Umbilical cord (tissue), 2 donors: ENCODE results near the gene DNAH2. TPM values are rescaled to one million over a fixed set of nuclear protein-coding genes. Genes with fewer than 3 reads are reported as not detected.

Experiments
- DNase-seq: peaks from one replicate; pipeline ENCODE4 v3.0.0-alpha.2; 2015; ENCODE audit warnings: low spot score
- total RNA-seq: library from RNA; depleted of rRNA; stranded (reverse); fragments of >200 nt; gene quantifications from one replicate; pipeline ENCODE4 v1.2.3, GENCODE V29; 2014; ENCODE audit warnings: low replicate concordance; ENCODE audit not compliant: insufficient read depth

Gene DNAH2
- total RNA-seq, 1 donor from 2014 or later, result not detected

DNA sequence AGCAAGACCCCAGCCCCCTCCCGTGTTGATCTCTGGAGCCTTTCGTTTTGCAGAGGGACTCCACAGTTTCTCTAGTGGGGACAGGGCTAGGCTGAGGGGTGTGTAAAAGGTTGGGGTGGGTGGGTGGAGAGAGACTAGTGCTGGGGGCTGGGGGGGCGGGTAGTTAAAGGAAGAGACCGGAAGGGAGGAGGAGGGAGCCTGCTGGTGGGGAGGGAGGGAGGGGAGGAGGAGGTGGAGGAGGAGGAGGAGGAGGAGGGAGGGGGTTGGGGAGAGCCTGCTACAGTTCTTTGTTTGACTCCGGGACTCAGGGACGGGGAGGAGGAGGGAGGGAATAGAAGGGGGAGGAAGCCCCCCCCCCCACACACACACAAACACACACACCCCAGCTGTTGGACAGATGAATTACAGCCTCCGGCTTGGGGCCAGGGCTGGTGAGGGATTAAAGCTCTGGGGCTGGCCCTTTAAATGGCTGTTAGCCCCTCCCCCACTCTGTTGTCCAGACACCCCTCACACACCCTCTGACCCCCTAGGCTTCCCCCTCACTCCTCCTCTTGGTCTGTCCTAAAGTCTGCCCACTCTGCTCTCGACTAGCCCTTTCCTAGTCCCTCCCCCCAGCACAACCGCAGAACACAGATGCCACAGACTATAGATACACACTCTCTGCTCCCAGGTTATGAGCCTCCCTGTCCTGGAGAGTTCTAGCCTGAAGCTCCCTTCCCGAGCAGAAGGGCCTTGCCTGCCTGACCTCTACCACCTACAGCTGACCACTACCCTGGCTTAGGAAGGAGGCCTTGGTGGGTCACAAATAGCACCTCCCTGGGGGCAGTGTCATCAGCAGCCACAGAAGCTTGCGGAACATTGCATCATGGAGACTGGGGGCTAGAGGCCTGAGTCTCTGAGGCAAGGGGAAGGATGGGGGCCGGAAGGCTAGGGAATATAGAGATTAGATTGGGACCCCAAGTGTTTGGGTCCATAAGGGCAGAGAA is 120.8 kb downstream of the DNAH2 start:
- peak; percentile 69 for DNase-seq

DNA sequence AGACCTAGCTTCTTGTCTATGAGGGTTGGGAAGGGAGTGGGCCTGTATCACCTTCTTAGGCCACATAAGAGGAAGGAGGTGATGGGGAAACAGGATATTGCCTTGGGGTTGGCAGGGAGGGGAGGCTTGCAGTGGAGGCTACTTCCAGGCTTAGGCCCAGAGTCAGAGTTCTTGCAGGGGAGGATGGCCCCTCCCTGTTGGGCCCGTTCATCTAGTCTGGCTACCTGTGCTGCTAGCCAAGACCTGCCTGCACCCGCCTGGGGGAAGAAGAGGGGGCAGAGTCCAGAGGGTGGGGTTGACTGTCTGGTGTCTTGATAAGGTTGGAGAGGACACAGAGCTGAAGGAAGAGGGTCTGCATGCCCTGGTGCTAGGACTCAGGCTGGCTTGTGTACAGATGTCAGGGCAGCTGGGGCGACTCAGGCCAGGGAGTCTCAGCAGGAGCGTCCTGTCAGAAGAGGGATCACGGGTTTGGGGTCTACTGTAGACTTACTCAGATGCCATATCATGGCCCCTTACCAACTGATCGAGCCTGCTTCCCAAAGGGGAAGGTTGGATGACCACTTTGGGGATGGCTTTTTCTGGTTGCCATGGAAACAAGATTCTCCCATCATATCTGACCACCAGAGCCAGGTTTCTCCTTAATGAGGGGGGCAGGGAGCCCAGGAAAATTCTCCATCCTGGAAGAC is 121.8 kb downstream of the DNAH2 start:
- DNase-seq, result no peak

- no peak for DNase-seq
Observed at GRCh38 chr17:7839876-7840261, 122.3 kb downstream of the DNAH2 start.

- DNase-seq, result no peak
Observed at GRCh38 chr17:7840441-7840840, 122.9 kb downstream of the DNAH2 start.

DNA sequence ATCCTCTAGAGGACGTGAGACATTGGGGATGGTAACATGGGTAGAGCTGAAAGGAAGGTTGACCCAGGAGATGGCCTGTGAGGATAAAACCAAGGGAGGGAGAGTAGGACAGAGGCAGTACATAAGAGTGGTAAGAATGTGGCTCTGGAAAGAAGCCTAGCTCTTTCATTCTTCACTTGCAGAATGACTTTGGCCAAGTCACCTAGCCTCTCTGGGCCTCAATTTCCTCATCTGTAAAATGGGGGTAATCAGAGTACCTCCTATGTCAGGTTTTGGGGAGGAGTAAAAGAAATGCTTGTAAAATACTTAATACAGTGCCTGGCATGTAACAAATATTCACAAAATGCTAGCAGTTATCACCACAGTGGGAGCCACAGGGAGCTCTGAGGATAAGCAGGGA is 123.3 kb downstream of the DNAH2 start:
- no peak for DNase-seq

GRCh38 chr17:7841396-7841914 is 123.9 kb downstream of the DNAH2 start:
- peak; percentile 94 for DNase-seq

DNA sequence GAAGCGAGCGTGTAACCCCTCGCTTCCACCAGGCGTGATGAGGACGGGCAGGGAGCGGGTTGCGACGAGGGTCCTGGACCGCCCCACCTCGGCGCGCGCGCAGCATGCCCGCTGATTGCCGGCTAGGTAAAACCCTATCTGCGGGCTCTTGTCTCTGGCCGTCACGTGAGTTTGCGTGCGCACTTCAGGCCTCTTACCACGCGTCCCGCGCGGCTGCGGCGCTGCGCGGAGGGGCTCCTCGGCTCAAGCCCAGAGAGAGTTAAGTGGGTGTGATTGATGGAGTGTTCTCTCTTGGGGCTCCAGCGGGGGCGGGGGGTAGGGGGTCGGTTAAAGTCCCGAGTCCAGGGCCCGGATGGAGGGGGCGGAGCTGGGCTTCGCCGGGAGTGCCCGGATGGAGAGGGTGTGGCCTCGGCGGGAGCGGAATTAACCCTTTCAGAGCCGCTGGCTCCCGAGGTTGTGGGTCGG is 124.4 kb downstream of the DNAH2 start:
- peak; percentile 95 for DNase-seq

- peak; percentile 86 for DNase-seq
Observed at GRCh38 chr17:7842380-7843256, 125.1 kb downstream of the DNAH2 start.

- no peak for DNase-seq
Observed at GRCh38 chr17:7843257-7843535, 125.7 kb downstream of the DNAH2 start.

DNA sequence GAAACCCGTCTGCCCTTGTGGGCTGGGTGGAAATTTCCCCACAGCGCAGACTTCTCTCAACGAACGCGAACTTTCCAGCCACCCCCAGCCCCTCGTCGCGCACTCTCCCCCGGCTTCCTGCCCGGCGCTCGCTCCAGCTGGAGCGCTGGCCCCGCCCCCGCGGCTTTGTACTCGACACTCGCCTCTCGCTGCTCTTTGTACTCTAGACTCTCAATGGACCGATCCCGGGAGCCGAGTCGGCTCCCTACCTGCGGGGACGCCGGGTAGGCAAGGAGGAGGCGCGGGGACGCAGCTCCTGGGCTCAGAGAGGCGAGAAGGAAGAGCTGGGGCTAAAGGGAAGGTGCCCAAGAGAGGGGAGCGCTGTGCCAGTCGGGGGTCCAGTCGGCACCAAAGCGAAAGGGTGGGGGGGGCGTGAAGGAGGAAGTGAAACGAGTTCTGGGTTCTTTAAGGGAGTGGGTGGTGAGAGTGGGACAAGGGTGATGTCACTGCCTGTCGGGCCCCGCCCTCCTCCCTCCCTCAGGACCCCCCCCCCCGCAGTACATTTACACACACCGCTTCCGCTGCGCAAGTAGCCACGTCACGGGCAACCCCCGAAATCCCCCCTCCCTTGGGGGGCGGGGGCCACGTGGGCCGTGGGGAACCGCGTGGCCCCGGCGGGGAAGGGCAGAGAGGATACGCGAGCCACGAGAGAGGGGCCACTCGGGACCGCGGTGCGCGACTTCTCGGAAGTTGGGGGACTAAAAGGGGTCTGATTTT is 126.2 kb downstream of the DNAH2 start:
- peak; percentile 86 for DNase-seq

DNA sequence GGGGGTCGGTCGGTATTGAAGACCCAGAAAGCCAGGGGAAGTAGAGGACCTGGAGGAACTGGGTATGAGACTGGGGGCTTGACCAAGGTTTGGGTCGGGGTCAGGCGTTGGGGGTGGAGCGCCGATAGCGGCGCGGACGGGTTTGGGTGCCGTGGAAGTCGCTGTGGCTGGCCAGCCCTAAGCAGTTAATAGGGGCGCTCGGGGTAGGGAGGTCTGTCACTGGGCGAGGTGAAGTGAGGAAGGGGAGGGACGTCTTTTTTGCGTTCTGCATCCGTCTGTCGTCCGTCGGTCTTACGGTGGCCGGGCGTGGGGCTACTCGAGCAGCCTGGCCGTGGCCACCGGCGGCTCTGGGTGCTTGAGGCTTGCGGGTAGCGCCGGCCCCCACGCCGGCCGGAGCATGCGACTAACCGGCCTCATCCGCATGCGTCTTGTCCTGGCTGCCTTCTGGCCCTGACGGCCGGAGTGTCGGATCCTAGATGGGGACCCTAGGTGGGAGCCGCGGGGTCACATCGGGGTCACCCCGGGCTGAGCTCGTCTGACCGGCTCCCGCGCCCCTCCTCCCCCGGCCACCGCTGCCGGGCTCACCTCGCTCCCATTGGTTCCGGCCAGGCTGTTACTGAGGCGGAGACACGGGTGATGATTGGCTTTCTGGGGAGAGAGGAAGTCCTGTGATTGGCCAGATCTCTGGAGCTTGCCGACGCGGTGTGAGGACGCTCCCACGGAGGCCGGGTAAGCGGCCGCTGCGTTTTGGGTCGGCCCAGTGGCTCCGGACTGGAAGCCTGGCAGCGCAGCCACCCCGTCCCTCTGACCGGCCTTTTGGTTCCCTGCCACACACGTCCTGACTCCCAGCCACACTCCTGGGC is 127.0 kb downstream of the DNAH2 start:
- DNase-seq, result peak; percentile 98

- no peak for DNase-seq
Observed at GRCh38 chr17:7845359-7846062, 128.0 kb downstream of the DNAH2 start.

GRCh38 chr17:7846063-7846735 is 128.7 kb downstream of the DNAH2 start:
- no peak for DNase-seq

DNA sequence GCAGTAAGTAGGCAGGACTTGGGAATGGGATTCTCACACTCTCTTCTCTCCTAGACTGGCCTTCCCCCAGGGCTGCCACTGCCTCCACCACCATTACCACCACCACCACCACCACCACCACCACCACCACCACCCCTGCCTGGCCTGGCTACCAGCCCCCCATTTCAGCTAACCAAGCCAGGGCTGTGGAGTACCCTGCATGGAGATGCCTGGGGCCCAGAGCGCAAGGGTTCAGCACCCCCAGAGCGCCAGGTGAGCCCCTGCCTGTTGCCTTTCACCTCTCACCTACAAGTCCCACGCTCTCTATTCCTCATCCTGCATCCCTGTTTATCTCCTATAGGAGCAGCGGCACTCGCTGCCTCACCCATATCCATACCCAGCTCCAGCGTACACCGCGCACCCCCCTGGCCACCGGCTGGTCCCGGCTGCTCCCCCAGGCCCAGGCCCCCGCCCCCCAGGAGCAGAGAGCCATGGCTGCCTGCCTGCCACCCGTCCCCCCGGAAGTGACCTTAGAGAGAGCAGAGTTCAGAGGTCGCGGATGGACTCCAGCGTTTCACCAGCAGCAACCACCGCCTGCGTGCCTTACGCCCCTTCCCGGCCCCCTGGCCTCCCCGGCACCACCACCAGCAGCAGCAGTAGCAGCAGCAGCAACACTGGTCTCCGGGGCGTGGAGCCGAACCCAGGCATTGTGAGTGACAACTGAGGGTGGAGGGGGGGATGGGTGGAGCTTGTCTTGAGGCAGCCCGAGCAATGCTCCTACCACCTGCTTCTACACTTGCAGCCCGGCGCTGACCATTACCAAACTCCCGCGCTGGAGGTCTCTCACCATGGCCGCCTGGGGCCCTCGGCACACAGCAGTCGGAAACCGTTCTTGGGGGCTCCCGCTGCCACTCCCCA is 129.5 kb downstream of the DNAH2 start:
- no peak for DNase-seq

DNA sequence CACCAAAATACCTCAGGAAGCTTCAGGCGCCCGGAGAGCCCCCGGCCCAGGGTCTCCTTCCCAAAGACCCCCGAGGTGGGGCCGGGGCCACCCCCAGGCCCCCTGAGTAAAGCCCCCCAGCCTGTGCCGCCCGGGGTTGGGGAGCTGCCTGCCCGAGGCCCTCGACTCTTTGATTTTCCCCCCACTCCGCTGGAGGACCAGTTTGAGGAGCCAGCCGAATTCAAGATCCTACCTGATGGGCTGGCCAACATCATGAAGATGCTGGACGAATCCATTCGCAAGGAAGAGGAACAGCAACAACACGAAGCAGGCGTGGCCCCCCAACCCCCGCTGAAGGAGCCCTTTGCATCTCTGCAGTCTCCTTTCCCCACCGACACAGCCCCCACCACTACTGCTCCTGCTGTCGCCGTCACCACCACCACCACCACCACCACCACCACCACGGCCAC is 130.6 kb downstream of the DNAH2 start:
- DNase-seq, result no peak

- DNase-seq, result no peak
Observed at GRCh38 chr17:7848739-7849129, 131.2 kb downstream of the DNAH2 start.

DNA sequence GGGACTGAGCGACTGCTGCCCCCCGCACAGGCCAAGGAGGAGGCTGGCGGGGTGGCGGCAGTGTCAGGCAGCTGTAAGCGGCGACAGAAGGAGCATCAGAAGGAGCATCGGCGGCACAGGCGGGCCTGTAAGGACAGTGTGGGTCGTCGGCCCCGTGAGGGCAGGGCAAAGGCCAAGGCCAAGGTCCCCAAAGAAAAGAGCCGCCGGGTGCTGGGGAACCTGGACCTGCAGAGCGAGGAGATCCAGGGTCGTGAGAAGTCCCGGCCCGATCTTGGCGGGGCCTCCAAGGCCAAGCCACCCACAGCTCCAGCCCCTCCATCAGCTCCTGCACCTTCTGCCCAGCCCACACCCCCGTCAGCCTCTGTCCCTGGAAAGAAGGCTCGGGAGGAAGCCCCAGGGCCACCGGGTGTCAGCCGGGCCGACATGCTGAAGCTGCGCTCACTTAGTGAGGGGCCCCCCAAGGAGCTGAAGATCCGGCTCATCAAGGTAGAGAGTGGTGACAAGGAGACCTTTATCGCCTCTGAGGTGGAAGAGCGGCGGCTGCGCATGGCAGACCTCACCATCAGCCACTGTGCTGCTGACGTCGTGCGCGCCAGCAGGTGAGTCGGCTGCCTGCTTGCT is 131.7 kb downstream of the DNAH2 start:
- no peak for DNase-seq
